ENCODE measurements around the gene DAGLA. TPM values are rescaled to one million over a fixed set of nuclear protein-coding genes. Genes with fewer than 3 reads are reported as not detected.

The DAGLA gene
- total RNA-seq, 1 experiment from 2014 or later = 10.9 TPM

DNA sequence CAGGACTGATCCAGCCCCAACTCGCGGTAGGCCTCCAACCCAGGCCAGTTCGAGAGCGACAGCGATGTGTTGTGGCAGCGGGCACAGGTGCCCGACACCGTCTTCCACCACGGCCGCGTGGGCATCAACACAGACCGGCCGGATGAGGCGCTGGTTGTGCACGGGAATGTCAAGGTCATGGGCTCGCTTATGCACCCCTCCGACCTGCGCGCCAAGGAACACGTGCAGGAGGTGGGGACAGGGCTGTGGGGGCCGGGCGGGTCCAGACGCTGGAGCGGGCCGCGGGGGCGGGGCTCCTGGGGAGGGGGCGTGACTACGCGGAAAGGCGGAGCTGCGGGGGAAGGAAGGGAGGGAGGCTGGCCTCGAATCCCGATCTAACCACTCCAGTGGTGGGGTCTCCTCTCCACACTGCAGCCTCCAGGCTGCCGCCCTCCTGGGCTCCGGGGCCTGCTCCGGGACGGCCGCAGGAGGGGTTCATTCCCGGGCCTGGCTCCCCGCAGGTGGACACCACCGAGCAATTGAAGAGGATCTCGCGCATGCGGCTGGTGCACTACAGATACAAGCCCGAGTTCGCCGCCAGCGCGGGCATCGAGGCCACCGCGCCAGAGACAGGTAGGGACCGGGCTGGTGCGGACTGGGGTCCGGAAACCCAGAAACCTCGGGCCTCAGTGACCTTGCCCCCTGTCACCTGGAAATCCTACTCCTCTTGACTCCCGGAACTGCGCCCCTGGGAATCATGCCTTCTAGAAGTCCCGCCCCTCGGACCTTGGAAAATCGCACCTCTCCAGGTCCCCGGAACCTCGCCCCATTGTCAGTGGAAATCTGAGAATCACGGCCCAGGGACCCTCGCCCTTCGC is 97.3 kb downstream of the DAGLA start:
- Histone ChIP-seq H3K36me3 (ENCODE audit: insufficient read depth, low read length, poor library complexity, severe bottlenecking) (no peaks in the 10 kb centered on the region), H3K27me3 (replicated peaks; ENCODE audit: insufficient read depth, low read depth, low read length, poor library complexity) (no peaks in the 10 kb centered on the region), H3K4me3 (ENCODE audit: low read depth, low read length, poor library complexity, severe bottlenecking) (no peak overlapping the region), H3K4me1 (ENCODE audit: insufficient read depth, low read length, poor library complexity, severe bottlenecking) (peaks cover 10% of the 10 kb centered on the region), H3K9me3 (ENCODE audit: low read depth, low read length, poor library complexity, severe bottlenecking) (no peaks in the 10 kb centered on the region), H3K27ac (ENCODE audit: low read depth, low read length, poor library complexity, severe bottlenecking) (no peak overlapping the region)
- peak; percentile 61 for DNase-seq (ENCODE audit: low spot score)
- BruUV-seq (replicated peaks) = no TSS peak
- POLR2A ChIA-PET (ENCODE audit: low non-redundant PET) = no interaction called here
- no peak for TF ChIP-seq EZH2 (IDR thresholded peaks at IDR 0.05; ENCODE audit: borderline replicate concordance, low read depth, low read length, poor library complexity, severe bottlenecking)
- TF ChIP-seq, protein P1, sequence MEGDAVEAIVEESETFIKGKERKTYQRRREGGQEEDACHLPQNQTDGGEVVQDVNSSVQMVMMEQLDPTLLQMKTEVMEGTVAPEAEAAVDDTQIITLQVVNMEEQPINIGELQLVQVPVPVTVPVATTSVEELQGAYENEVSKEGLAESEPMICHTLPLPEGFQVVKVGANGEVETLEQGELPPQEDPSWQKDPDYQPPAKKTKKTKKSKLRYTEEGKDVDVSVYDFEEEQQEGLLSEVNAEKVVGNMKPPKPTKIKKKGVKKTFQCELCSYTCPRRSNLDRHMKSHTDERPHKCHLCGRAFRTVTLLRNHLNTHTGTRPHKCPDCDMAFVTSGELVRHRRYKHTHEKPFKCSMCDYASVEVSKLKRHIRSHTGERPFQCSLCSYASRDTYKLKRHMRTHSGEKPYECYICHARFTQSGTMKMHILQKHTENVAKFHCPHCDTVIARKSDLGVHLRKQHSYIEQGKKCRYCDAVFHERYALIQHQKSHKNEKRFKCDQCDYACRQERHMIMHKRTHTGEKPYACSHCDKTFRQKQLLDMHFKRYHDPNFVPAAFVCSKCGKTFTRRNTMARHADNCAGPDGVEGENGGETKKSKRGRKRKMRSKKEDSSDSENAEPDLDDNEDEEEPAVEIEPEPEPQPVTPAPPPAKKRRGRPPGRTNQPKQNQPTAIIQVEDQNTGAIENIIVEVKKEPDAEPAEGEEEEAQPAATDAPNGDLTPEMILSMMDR (conservative IDR thresholded peaks at IDR 0.05; ENCODE audit: low read depth, low read length) = no peak
- CTCF ChIA-PET = interaction anchor here (0.6 to 1.0 kb wide), 5 partner anchors 16 to 391 kb away, joined by 3 to 5 read pairs (median 5); no protein-coding TSS in a partner anchor
- intact Hi-C loops (cut with micrococcal nuclease; ENCODE audit: unreplicated experiment) = loop anchor here (2.0 kb wide), 1 partner anchor 31 kb away; no protein-coding TSS in a partner anchor

DNA sequence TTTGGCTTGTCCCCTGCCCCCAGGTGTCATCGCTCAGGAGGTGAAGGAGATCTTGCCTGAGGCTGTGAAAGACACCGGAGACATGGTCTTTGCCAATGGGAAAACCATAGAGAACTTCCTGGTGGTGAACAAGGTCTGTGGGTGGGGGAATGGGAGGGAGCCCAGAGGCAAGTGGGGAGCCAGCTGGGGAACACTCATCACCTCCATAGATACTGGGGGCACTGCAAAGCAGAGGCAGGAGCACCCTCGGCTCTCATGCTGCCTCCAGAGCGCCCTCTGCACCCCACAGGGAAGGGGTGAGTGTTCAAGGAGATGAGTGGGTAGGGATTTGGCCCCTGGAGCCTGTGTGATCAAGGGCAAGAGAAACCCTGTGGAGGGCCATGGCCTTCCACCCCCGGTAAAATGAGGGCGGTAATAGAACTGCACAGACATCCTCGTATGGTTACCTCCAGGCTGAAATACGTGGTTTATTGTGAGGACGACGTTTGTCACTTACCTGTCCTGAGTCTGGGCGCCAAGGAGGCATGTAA is 98.2 kb downstream of the DAGLA start:
- H3K9me3 ChIP-seq (ENCODE audit: low read depth, low read length, poor library complexity, severe bottlenecking) = no peaks in the 10 kb centered on the region
- CTCF ChIA-PET = interaction anchor here (0.9 kb wide), 1 partner anchor 392 kb away, joined by 5 read pairs; no protein-coding TSS in a partner anchor
- POLR2A ChIA-PET (ENCODE audit: low non-redundant PET) = no interaction called here
- H3K36me3 ChIP-seq (ENCODE audit: insufficient read depth, low read length, poor library complexity, severe bottlenecking) = no peaks in the 10 kb centered on the region
- intact Hi-C loops (cut with micrococcal nuclease; ENCODE audit: unreplicated experiment) = no loop called here
- no peak overlapping the region for H3K4me3 ChIP-seq (ENCODE audit: low read depth, low read length, poor library complexity, severe bottlenecking)
- H3K4me1 ChIP-seq (ENCODE audit: insufficient read depth, low read length, poor library complexity, severe bottlenecking) = peaks cover 10% of the 10 kb centered on the region
- no peaks in the 10 kb centered on the region for H3K27me3 ChIP-seq (replicated peaks; ENCODE audit: insufficient read depth, low read depth, low read length, poor library complexity)
- no peak for DNase-seq (ENCODE audit: low spot score)
- TF ChIP-seq, protein P1 (conservative IDR thresholded peaks at IDR 0.05; ENCODE audit: low read depth, low read length) = no peak
- no peak for TF ChIP-seq EZH2 (IDR thresholded peaks at IDR 0.05; ENCODE audit: borderline replicate concordance, low read depth, low read length, poor library complexity, severe bottlenecking)
- no TSS peak for BruUV-seq (replicated peaks)
- no peak overlapping the region for H3K27ac ChIP-seq (ENCODE audit: low read depth, low read length, poor library complexity, severe bottlenecking)

DNA sequence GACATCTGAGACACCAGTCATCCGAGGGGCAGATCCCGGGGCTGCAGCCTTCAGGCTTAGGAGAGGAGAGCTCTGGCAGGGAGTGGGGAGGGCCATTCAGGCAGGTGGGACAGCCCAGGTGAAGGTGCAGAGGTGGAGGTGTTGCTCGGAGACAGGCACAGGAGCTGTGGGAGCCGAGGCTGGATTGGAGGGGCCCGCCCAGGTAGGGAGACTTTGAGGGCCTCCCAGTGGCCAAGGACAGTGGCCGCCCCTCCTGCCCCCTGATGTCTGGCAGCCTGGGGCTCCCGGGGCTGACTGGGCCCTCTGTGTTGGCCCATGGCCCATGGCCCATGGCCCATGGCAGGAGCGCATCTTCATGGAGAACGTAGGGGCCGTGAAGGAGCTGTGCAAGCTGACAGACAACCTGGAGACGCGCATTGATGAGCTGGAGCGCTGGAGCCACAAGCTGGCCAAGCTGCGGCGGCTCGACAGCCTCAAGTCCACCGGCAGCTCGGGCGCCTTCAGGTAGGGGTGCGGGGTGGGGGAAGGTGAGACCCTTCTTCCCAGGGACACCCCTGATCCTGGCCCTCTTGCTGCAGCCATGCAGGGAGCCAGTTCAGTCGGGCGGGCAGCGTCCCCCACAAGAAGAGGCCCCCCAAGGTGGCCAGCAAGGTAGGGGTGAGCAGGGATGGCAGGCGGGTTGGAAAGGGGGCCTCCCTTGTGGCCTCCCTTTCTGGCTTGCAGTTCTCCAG is 98.9 kb downstream of the DAGLA start:
- intact Hi-C loops (cut with micrococcal nuclease; ENCODE audit: unreplicated experiment) = no loop called here
- DNase-seq (ENCODE audit: low spot score) = no peak
- TF ChIP-seq, protein P1 (conservative IDR thresholded peaks at IDR 0.05; ENCODE audit: low read depth, low read length) = no peak
- TF ChIP-seq EZH2 (IDR thresholded peaks at IDR 0.05; ENCODE audit: borderline replicate concordance, low read depth, low read length, poor library complexity, severe bottlenecking) = no peak
- ChIA-PET CTCF (no interaction called here), POLR2A (ENCODE audit: low non-redundant PET) (no interaction called here)
- Histone ChIP-seq H3K36me3 (ENCODE audit: insufficient read depth, low read length, poor library complexity, severe bottlenecking) (peaks cover 6% of the 10 kb centered on the region), H3K27ac (ENCODE audit: low read depth, low read length, poor library complexity, severe bottlenecking) (no peak overlapping the region), H3K9me3 (ENCODE audit: low read depth, low read length, poor library complexity, severe bottlenecking) (no peaks in the 10 kb centered on the region), H3K4me3 (ENCODE audit: low read depth, low read length, poor library complexity, severe bottlenecking) (no peak overlapping the region), H3K27me3 (replicated peaks; ENCODE audit: insufficient read depth, low read depth, low read length, poor library complexity) (no peaks in the 10 kb centered on the region), H3K4me1 (ENCODE audit: insufficient read depth, low read length, poor library complexity, severe bottlenecking) (peaks cover 10% of the 10 kb centered on the region)
- BruUV-seq (replicated peaks) = no TSS peak
